HG03039 (cell line): ENCODE measurements around the gene USP53.
"Not testable (repeated sequence)": the region's sequence is repeated elsewhere in the genome, so short reads cannot be mapped to it uniquely, and the experiment has no call there.

ENCODE experiments used
- ATAC-seq: cut with Tn5 transposase; IDR thresholded peaks from one replicate; pipeline ENCODE4 v1.9.1; 2021; ENCODE audit warnings: mild to moderate bottlenecking, moderate library complexity; ENCODE audit not compliant: unreplicated experiment

USP53 gene

GRCh38 chr4:119266153-119266552 is 53.6 kb downstream of the USP53 start:
- no peak for ATAC-seq

GRCh38 chr4:119268466-119268865 is 56.0 kb downstream of the USP53 start:
- ATAC-seq = no peak

- ATAC-seq = no peak
These were observed 59.0 kb downstream of the USP53 start for GRCh38 chr4:119271361-119272085.

GRCh38 chr4:119279541-119279940 is 67.0 kb downstream of the USP53 start:
- not testable (repeated sequence) for ATAC-seq

- not testable (repeated sequence) for ATAC-seq
These were observed 67.4 kb downstream of the USP53 start for GRCh38 chr4:119279945-119280344.

GRCh38 chr4:119281393-119281792 is 68.9 kb downstream of the USP53 start:
- no peak for ATAC-seq

- ATAC-seq = peak; percentile 66
These were observed 72.6 kb downstream of the USP53 start for GRCh38 chr4:119284876-119285780.

GRCh38 chr4:119286377-119287002 is 74.0 kb downstream of the USP53 start:
- ATAC-seq = no peak

- no peak for ATAC-seq
These were observed 76.8 kb downstream of the USP53 start for GRCh38 chr4:119289313-119289712.

GRCh38 chr4:119290598-119290997 is 78.1 kb downstream of the USP53 start:
- ATAC-seq = no peak

- ATAC-seq = no peak
These were observed 83.8 kb downstream of the USP53 start for GRCh38 chr4:119296356-119296755.

GRCh38 chr4:119297795-119298194 is 85.3 kb downstream of the USP53 start:
- no peak for ATAC-seq

GRCh38 chr4:119299260-119299671 is 86.8 kb downstream of the USP53 start:
- ATAC-seq = no peak

- ATAC-seq = peak; percentile 50
These were observed 87.2 kb downstream of the USP53 start for GRCh38 chr4:119299741-119300100.

- ATAC-seq = peak; percentile 98
These were observed 87.8 kb downstream of the USP53 start for GRCh38 chr4:119300101-119300978.

GRCh38 chr4:119302073-119302832 is 89.7 kb downstream of the USP53 start:
- ATAC-seq = no peak

- ATAC-seq = no peak
These were observed 91.2 kb downstream of the USP53 start for GRCh38 chr4:119303587-119304305.

- ATAC-seq = no peak
These were observed 91.9 kb downstream of the USP53 start for GRCh38 chr4:119304431-119304830.

GRCh38 chr4:119307606-119308005 is 95.1 kb downstream of the USP53 start:
- ATAC-seq = no peak
